ENCODE data around the gene TMEM115.

Gene TMEM115

GRCh38 chr3:50359760-50360110, 414 bp upstream of the TMEM115 start:
- Mint-ChIP-seq H3K4me3 (peak overlapping the region; percentile 99), H3K36me3 (ENCODE audit: low read depth) (peaks cover 8% of the 10 kb centered on the region), H3K4me1 (peaks cover 29% of the 10 kb centered on the region), H3K27me3 (ENCODE audit: low read depth) (no peaks in the 10 kb centered on the region), H3K9me3 (no peaks in the 10 kb centered on the region), H3K27ac (peak overlapping the region; percentile 81 to 96 (median 93))
- no peak for TF ChIP-seq CTCF (IDR thresholded peaks at IDR 0.05; ENCODE audit: unreplicated experiment in 3 of 3)

GRCh38 chr3:50358355-50358910, 888 bp downstream of the TMEM115 start:
- peaks cover 18% of the 10 kb centered on the region for H3K36me3 Mint-ChIP-seq (ENCODE audit: low read depth)
- peak overlapping the region; percentile 99 for H3K4me3 Mint-ChIP-seq
- peaks cover 29% of the 10 kb centered on the region for H3K4me1 Mint-ChIP-seq
- H3K27me3 Mint-ChIP-seq (ENCODE audit: low read depth) = no peaks in the 10 kb centered on the region
- H3K9me3 Mint-ChIP-seq = no peaks in the 10 kb centered on the region
- H3K27ac Mint-ChIP-seq = peak overlapping the region; percentile 13 to 80 (median 33)
- no peak for TF ChIP-seq CTCF (IDR thresholded peaks at IDR 0.05; ENCODE audit: unreplicated experiment in 3 of 3)

- peak overlapping the region in 1 of 3 experiments; percentile 62 for H3K27ac Mint-ChIP-seq
- peak overlapping the region; percentile 99 for H3K4me3 Mint-ChIP-seq
- H3K27me3 Mint-ChIP-seq (ENCODE audit: low read depth) = no peaks in the 10 kb centered on the region
- H3K9me3 Mint-ChIP-seq = no peaks in the 10 kb centered on the region
- peaks cover 29% of the 10 kb centered on the region for H3K4me1 Mint-ChIP-seq
- no peak for TF ChIP-seq CTCF (IDR thresholded peaks at IDR 0.05; ENCODE audit: unreplicated experiment in 3 of 3)
- H3K36me3 Mint-ChIP-seq (ENCODE audit: low read depth) = peaks cover 18% of the 10 kb centered on the region
These were observed 1.8 kb downstream of the TMEM115 start for GRCh38 chr3:50357481-50357880.

- Mint-ChIP-seq H3K27ac (no peak overlapping the region), H3K9me3 (no peaks in the 10 kb centered on the region), H3K4me3 (peak overlapping the region; percentile 99), H3K4me1 (peaks cover 30% of the 10 kb centered on the region), H3K36me3 (ENCODE audit: low read depth) (peaks cover 18% of the 10 kb centered on the region), H3K27me3 (ENCODE audit: low read depth) (no peaks in the 10 kb centered on the region)
- no peak for TF ChIP-seq CTCF (IDR thresholded peaks at IDR 0.05; ENCODE audit: unreplicated experiment in 3 of 3)
These were observed 2.8 kb downstream of the TMEM115 start for GRCh38 chr3:50356553-50356952.

GRCh38 chr3:50355829-50356552, 3.3 kb downstream of the TMEM115 start:
- H3K27ac Mint-ChIP-seq = no peak overlapping the region
- peak in 1 of 3 experiments; percentile 16 for TF ChIP-seq CTCF (IDR thresholded peaks at IDR 0.05; ENCODE audit: unreplicated experiment in 3 of 3)
- peaks cover 35% of the 10 kb centered on the region for H3K4me1 Mint-ChIP-seq
- H3K27me3 Mint-ChIP-seq (ENCODE audit: low read depth) = no peaks in the 10 kb centered on the region
- peaks cover 18% of the 10 kb centered on the region for H3K36me3 Mint-ChIP-seq (ENCODE audit: low read depth)
- no peaks in the 10 kb centered on the region for H3K9me3 Mint-ChIP-seq
- H3K4me3 Mint-ChIP-seq = peak overlapping the region; percentile 99

- Mint-ChIP-seq H3K4me1 (peaks cover 47% of the 10 kb centered on the region), H3K27me3 (ENCODE audit: low read depth) (no peaks in the 10 kb centered on the region), H3K36me3 (ENCODE audit: low read depth) (peaks cover 18% of the 10 kb centered on the region), H3K4me3 (peak overlapping the region in 2 of 3 experiments; percentile 15 to 38), H3K27ac (no peak overlapping the region), H3K9me3 (no peaks in the 10 kb centered on the region)
- TF ChIP-seq CTCF (IDR thresholded peaks at IDR 0.05; ENCODE audit: unreplicated experiment in 3 of 3) = no peak
These were observed 4.5 kb downstream of the TMEM115 start for GRCh38 chr3:50354850-50355249.
